Fibroblast of lung (primary cell): ENCODE results near the gene CDC42EP1.

ENCODE experiments used
- EZH2 ChIP-seq: IDR thresholded peaks from 2 replicates; pipeline ENCODE4 v1.5.1; 2012; ENCODE audit warnings: low read length, control low read depth, mild to moderate bottlenecking; ENCODE audit errors: missing control alignments
- TF ChIP-seq, protein P1 (sequence below), 2 donors: IDR thresholded peaks in 1 of 2; conservative IDR thresholded peaks in 1 of 2; 1 replicate in 1 of 2; 2 replicates in 1 of 2; pipeline ENCODE4 v1.5.1; 2011 to 2012; ENCODE audit warnings: low read length in 2 of 2, control low read depth in 1 of 2, inconsistent platforms in 1 of 2, low read depth in 1 of 2, mild to moderate bottlenecking in 1 of 2

DNA sequence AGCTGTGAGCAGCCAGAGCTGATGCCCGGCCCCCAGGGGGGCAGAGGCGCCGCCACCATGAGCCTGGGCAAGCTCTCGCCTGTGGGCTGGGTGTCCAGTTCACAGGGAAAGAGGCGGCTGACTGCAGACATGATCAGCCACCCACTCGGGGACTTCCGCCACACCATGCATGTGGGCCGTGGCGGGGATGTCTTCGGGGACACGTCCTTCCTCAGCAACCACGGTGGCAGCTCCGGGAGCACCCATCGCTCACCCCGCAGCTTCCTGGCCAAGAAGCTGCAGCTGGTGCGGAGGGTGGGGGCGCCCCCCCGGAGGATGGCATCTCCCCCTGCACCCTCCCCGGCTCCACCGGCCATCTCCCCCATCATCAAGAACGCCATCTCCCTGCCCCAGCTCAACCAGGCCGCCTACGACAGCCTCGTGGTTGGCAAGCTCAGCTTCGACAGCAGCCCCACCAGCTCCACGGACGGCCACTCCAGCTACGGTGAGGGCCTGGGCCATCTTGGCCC lies 6.1 kb downstream of the CDC42EP1 start:
- TF ChIP-seq, protein P1, sequence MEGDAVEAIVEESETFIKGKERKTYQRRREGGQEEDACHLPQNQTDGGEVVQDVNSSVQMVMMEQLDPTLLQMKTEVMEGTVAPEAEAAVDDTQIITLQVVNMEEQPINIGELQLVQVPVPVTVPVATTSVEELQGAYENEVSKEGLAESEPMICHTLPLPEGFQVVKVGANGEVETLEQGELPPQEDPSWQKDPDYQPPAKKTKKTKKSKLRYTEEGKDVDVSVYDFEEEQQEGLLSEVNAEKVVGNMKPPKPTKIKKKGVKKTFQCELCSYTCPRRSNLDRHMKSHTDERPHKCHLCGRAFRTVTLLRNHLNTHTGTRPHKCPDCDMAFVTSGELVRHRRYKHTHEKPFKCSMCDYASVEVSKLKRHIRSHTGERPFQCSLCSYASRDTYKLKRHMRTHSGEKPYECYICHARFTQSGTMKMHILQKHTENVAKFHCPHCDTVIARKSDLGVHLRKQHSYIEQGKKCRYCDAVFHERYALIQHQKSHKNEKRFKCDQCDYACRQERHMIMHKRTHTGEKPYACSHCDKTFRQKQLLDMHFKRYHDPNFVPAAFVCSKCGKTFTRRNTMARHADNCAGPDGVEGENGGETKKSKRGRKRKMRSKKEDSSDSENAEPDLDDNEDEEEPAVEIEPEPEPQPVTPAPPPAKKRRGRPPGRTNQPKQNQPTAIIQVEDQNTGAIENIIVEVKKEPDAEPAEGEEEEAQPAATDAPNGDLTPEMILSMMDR (conservative IDR thresholded peaks at IDR 0.05 in 1 of 2, IDR thresholded peaks at IDR 0.05 in 1 of 2; ENCODE audit: low read depth in 1 of 2, low read length in 2 of 2), result no peak
- no peak for TF ChIP-seq EZH2
